ENCODE results near the gene ZNF343.
"Not testable (repeated sequence)": the region's sequence is repeated elsewhere in the genome, so short reads cannot be mapped to it uniquely, and the experiment has no call there.

DNA sequence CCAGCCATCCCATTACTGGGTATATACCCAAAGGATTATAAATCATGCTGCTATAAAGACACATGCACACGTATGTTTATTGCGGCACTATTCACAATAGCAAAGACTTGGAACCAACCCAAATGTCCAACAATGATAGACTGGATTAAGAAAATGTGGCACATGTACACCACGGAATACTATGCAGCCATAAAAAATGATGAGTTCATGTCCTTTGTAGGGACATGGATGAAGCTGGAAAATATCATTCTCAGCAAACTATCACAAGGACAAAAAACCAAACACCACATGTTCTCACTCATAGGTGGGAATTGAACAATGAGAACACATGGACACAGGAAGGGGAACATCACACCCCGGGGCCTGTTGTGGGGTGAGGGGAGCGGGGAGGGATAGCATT is 2.3 kb downstream of the ZNF343 start:
- TF ChIP-seq, protein P1, sequence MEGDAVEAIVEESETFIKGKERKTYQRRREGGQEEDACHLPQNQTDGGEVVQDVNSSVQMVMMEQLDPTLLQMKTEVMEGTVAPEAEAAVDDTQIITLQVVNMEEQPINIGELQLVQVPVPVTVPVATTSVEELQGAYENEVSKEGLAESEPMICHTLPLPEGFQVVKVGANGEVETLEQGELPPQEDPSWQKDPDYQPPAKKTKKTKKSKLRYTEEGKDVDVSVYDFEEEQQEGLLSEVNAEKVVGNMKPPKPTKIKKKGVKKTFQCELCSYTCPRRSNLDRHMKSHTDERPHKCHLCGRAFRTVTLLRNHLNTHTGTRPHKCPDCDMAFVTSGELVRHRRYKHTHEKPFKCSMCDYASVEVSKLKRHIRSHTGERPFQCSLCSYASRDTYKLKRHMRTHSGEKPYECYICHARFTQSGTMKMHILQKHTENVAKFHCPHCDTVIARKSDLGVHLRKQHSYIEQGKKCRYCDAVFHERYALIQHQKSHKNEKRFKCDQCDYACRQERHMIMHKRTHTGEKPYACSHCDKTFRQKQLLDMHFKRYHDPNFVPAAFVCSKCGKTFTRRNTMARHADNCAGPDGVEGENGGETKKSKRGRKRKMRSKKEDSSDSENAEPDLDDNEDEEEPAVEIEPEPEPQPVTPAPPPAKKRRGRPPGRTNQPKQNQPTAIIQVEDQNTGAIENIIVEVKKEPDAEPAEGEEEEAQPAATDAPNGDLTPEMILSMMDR (IDR thresholded peaks at IDR 0.05) = not testable (repeated sequence)
- TF ChIP-seq REST (IDR thresholded peaks at IDR 0.05; ENCODE audit: low read depth, low read length); PBX3 (IDR thresholded peaks at IDR 0.05); POLR2AphosphoS5 (IDR thresholded peaks at IDR 0.05; ENCODE audit: low read depth, low read length); NFIC (IDR thresholded peaks at IDR 0.05; ENCODE audit: borderline replicate concordance); EP300 (IDR thresholded peaks at IDR 0.05; ENCODE audit: borderline replicate concordance in 1 of 2, low read depth in 1 of 2, low read length in 1 of 2); CHD2 (IDR thresholded peaks at IDR 0.05; ENCODE audit: low read length, partially characterized antibody); YY1 (IDR thresholded peaks at IDR 0.05; ENCODE audit: low read depth); TEAD4 (IDR thresholded peaks at IDR 0.05; ENCODE audit: borderline replicate concordance, insufficient read depth): not testable (repeated sequence)
- TF ChIP-seq, protein P2, sequence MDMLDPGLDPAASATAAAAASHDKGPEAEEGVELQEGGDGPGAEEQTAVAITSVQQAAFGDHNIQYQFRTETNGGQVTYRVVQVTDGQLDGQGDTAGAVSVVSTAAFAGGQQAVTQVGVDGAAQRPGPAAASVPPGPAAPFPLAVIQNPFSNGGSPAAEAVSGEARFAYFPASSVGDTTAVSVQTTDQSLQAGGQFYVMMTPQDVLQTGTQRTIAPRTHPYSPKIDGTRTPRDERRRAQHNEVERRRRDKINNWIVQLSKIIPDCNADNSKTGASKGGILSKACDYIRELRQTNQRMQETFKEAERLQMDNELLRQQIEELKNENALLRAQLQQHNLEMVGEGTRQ (IDR thresholded peaks at IDR 0.05; ENCODE audit: borderline replicate concordance, low read depth, low read length) = not testable (repeated sequence)

Measured in SK-N-SH (cell line).